Pancreas (tissue), 10 donors: ENCODE results near the gene ALX3. TPM values are rescaled to one million over a fixed set of nuclear protein-coding genes. Genes with fewer than 3 reads are reported as not detected.

ENCODE experiments used
- ATAC-seq, 4 donors: fragments of 200-7000 bp; cut with Tn5 transposase; one replicate each; pipeline versions ENCODE4 v1.8.0 to v1.9.1; 2020; ENCODE audit warnings: mild to moderate bottlenecking in 4 of 4, moderate library complexity in 4 of 4
- DNase-seq, 6 donors: peaks; one replicate each; pipeline ENCODE4 v3.0.0-alpha.2; 2020
- FAIRE-seq: peaks from 2 replicates; lab custom pipeline; 2012; peaks lifted over from hg19 to GRCh38; lab: Jason Lieb, UNC
- H3K27ac ChIP-seq, 4 donors: fragments of 200-600 bp; sonication (generic); 1 replicate in 3 of 4; 2 replicates in 1 of 4; pipeline versions ENCODE4 v1.5.0 to v1.8.0; 2020
- H3K27me3 ChIP-seq, 4 donors: fragments of 200-600 bp; one replicate each; pipeline ENCODE4 v1.8.0; 2021
- H3K36me3 ChIP-seq, 3 donors: fragments of 200-600 bp; sonication (generic) in 1 of 3; one replicate each; pipeline versions ENCODE4 v1.5.0 to v1.8.0; 2020 to 2021
- H3K4me1 ChIP-seq, 3 donors: fragments of 200-600 bp; one replicate each; pipeline ENCODE4 v1.8.0; 2021
- H3K4me3 ChIP-seq, 4 donors: fragments of 200-600 bp; sonication (generic) in 2 of 4; one replicate each; pipeline versions ENCODE4 v1.5.0 to v1.8.0; 2020 to 2021
- H3K9me3 ChIP-seq, 4 donors: fragments of 200-600 bp; one replicate each; pipeline ENCODE4 v1.8.0; 2021
- CTCF ChIP-seq, 4 donors: fragments of 200-600 bp; sonication (generic) in 3 of 4; IDR thresholded peaks; one replicate each; pipeline versions ENCODE4 v1.5.0 to v1.8.0; 2021; ENCODE audit warnings: antibody characterized with exemption in 4 of 4
- WGBS, 2 donors: extraction: QIAGEN DNeasy Blood & Tissue Kit; methylation state at CpG; one replicate each; pipeline ENCODE4 v1.1.7; 2013; 5-methylcytosine and 5-hydroxymethylcytosine counted together
- intact Hi-C, 3 donors: fragments of 100-400 bp; cut with DNase I; formaldehyde crosslinking; loops; one replicate each; pipeline versions ENCODE4 v1.11.1 to v1.14.2; 2022
- polyA plus RNA-seq, 2 donors: library from polyadenylated mRNA; stranded (reverse); fragments of 200-250 nt; gene quantifications; one replicate each; pipeline ENCODE4 v1.2.3, GENCODE V29; 2013
- total RNA-seq, 6 donors: library from RNA; stranded (reverse); fragmentation: NEBNext Ultra II Directional in 4 of 6; extraction: Animal tissue kit (Norgen Biotek cat#: 25700) in 4 of 6; gene quantifications; one replicate each; pipeline versions ENCODE4 v1.2.1 to v1.2.4, GENCODE V29; 2021 to 2023
- donor health status: healthy with polysubstance abuse.
- donor health status: DM: no; HTN: no; CAD: no; lungs with moderate emphysema.
- donor health status: DM: no; HTN: no; CAD: no.
- donor health status: control.
- donor health status: control.
- donor health status: Bipolar disorder and iron deficiency.
- donor health status: DM: yes; HTN: yes; CAD: no.
- donor health status: DM: no; HTN: no; CAD: no.
- donor health status: DM: no; HTN: no; CAD: no.
- donor health status: DM: yes; HTN: yes; CAD: no.

The ALX3 gene
- total and polyA plus RNA-seq, 8 donors: 0.35 TPM; not detected in 7

DNA sequence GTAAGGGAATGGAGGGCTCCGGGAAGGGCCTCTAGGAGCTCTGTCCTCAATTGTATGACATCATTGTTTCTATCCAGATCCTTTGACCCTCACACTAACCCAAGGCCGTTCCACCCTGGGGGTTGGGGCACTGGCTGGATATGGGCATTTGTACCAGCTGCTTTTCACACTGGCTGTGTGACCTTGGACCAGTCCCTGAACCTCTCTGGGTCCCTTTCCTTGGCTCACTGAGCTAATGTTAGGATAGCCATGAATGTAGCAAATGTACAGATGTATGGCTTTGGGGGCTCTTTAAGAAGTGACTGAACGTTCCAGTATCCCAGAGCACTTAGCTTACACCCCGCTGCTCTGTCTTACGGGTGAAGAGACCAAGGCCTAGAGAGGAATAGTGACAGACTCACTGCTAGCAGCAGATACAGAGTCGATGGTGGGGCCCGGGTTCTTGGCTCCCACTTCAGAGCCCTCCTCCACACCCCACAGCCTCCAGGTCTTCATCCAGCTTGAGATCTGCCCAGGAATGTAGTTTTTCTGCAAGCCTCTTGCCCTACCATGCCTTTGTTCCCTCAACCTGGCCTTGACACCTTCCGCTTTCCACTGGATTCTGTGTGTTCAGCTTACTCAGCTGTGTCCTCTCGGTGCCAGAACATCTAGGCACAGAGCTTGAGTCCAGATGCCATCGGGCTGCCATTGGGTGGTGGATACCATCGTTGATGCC, 27.2 kb upstream of the ALX3 start:
- no peaks in the 10 kb centered on the region for H3K27me3 ChIP-seq
- intact Hi-C loops: no loop called here
- TF ChIP-seq CTCF (IDR thresholded peaks at IDR 0.05): no peak
- H3K27ac ChIP-seq: no peak overlapping the region
- H3K36me3 ChIP-seq: no peaks in the 10 kb centered on the region
- no peaks in the 10 kb centered on the region for H3K4me1 ChIP-seq
- WGBS, 2 donors: 67 to 70% methylated on average over 11 of the region's 11 CpGs
- FAIRE-seq (no peak), DNase-seq (no peak), ATAC-seq (no peak)
- H3K9me3 ChIP-seq: no peaks in the 10 kb centered on the region
- H3K4me3 ChIP-seq: no peak overlapping the region

GRCh38 chr1:110094931-110095654, 24.6 kb upstream of the ALX3 start:
- peak in 1 of 6 donors; percentile 17 for DNase-seq
- ATAC-seq: no peak
- H3K27me3 ChIP-seq: no peaks in the 10 kb centered on the region
- intact Hi-C loops: no loop called here
- WGBS, 2 donors: 53 to 63% methylated on average over 7 of the region's 7 CpGs
- no peaks in the 10 kb centered on the region for H3K9me3 ChIP-seq
- H3K36me3 ChIP-seq: no peaks in the 10 kb centered on the region
- H3K27ac ChIP-seq: no peak overlapping the region
- no peak for FAIRE-seq
- H3K4me1 ChIP-seq: no peaks in the 10 kb centered on the region
- H3K4me3 ChIP-seq: no peak overlapping the region
- TF ChIP-seq CTCF (IDR thresholded peaks at IDR 0.05): no peak

- no peak for FAIRE-seq
- intact Hi-C loops: no loop called here
Measured at GRCh38 chr1:110092991-110093390, 22.5 kb upstream of the ALX3 start.

DNA sequence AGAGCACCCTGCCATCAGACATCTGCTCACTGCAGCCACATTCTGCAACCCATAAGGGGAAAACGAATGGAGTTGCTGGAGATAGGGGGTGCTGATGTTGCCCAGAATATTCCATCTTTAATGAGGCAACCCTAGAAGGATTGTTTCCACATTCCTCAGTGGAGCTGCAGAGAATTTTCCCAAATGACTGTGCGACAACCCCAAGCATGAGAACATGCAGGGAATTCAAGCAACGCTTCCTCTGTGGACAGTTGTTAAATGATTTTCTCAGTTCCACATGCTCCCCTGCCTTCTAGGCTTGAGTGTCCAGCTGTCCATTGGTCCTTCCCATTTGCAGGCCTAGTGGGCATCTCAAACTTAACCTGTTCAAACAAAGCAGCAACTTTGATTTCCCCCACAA, 21.3 kb upstream of the ALX3 start:
- H3K27me3 ChIP-seq: no peaks in the 10 kb centered on the region
- intact Hi-C loops: no loop called here
- no peak for FAIRE-seq
- no peak overlapping the region for H3K27ac ChIP-seq
- TF ChIP-seq CTCF (IDR thresholded peaks at IDR 0.05): no peak
- no peaks in the 10 kb centered on the region for H3K4me1 ChIP-seq
- DNase-seq: no peak
- H3K4me3 ChIP-seq: no peak overlapping the region
- no peaks in the 10 kb centered on the region for H3K36me3 ChIP-seq
- 68 to 76% methylated on average over 3 of the region's 3 CpGs for WGBS, 2 donors
- no peaks in the 10 kb centered on the region for H3K9me3 ChIP-seq
- no peak for ATAC-seq

More at GRCh38 chr1:110092991-110093390, 22.5 kb upstream of the ALX3 start:
- Histone ChIP-seq H3K27me3 (no peaks in the 10 kb centered on the region), H3K27ac (no peak overlapping the region), H3K9me3 (no peaks in the 10 kb centered on the region), H3K4me1 (no peaks in the 10 kb centered on the region), H3K4me3 (no peak overlapping the region), H3K36me3 (no peaks in the 10 kb centered on the region)
- ATAC-seq (no peak), DNase-seq (no peak)
- WGBS, 2 donors: 72 to 76% methylated on average over 2 of the region's 2 CpGs
- no peak for TF ChIP-seq CTCF (IDR thresholded peaks at IDR 0.05)

- no peaks in the 10 kb centered on the region for H3K27me3 ChIP-seq
- intact Hi-C loops: no loop called here
- no peaks in the 10 kb centered on the region for H3K4me1 ChIP-seq
- no peaks in the 10 kb centered on the region for H3K36me3 ChIP-seq
- FAIRE-seq (no peak), ATAC-seq (no peak), DNase-seq (no peak)
- 56 to 61% methylated on average over 2 of the region's 2 CpGs for WGBS, 2 donors
- no peaks in the 10 kb centered on the region for H3K9me3 ChIP-seq
- no peak for TF ChIP-seq CTCF (IDR thresholded peaks at IDR 0.05)
- H3K27ac ChIP-seq: no peak overlapping the region
- H3K4me3 ChIP-seq: no peak overlapping the region
Measured at GRCh38 chr1:110091381-110091780, 20.9 kb upstream of the ALX3 start.
